ENCODE results near the gene PTCH2.

PTCH2 gene

DNA sequence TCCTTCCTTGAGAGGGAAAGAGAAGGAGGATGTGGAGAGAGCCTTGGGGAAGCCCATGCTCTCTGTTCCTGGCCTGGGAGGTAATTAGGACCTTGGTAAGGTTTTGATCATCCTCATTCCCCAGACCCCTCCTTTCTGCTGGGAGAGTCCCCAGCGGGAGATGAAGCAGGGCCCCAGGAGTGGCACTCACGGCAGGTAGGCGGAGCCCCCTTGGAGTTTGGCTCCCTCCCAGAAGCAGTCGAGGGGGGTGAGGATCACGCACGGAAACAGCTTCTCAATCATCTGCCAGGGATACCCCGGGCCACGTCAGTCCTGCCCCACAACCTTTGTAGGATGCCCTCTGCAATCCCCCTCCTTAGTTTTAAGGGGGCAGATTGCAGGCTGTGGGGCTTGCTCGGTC, 11.5 kb downstream of the PTCH2 start (continued):
- TF ChIP-seq, protein P1, sequence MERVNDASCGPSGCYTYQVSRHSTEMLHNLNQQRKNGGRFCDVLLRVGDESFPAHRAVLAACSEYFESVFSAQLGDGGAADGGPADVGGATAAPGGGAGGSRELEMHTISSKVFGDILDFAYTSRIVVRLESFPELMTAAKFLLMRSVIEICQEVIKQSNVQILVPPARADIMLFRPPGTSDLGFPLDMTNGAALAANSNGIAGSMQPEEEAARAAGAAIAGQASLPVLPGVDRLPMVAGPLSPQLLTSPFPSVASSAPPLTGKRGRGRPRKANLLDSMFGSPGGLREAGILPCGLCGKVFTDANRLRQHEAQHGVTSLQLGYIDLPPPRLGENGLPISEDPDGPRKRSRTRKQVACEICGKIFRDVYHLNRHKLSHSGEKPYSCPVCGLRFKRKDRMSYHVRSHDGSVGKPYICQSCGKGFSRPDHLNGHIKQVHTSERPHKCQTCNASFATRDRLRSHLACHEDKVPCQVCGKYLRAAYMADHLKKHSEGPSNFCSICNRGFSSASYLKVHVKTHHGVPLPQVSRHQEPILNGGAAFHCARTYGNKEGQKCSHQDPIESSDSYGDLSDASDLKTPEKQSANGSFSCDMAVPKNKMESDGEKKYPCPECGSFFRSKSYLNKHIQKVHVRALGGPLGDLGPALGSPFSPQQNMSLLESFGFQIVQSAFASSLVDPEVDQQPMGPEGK (tag by site-specific recombination; IDR thresholded peaks at IDR 0.05), result peak; percentile 40; the same call in 1 of the 2 replicates
- TF ChIP-seq, protein P2, sequence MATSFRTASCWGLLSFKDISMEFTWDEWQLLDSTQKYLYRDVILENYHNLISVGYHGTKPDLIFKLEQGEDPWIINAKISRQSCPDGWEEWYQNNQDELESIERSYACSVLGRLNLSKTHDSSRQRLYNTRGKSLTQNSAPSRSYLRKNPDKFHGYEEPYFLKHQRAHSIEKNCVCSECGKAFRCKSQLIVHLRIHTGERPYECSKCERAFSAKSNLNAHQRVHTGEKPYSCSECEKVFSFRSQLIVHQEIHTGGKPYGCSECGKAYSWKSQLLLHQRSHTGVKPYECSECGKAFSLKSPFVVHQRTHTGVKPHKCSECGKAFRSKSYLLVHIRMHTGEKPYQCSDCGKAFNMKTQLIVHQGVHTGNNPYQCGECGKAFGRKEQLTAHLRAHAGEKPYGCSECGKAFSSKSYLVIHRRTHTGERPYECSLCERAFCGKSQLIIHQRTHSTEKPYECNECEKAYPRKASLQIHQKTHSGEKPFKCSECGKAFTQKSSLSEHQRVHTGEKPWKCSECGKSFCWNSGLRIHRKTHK (tag by site-specific recombination; IDR thresholded peaks at IDR 0.05), result no peak
- TF ChIP-seq, protein P3, sequence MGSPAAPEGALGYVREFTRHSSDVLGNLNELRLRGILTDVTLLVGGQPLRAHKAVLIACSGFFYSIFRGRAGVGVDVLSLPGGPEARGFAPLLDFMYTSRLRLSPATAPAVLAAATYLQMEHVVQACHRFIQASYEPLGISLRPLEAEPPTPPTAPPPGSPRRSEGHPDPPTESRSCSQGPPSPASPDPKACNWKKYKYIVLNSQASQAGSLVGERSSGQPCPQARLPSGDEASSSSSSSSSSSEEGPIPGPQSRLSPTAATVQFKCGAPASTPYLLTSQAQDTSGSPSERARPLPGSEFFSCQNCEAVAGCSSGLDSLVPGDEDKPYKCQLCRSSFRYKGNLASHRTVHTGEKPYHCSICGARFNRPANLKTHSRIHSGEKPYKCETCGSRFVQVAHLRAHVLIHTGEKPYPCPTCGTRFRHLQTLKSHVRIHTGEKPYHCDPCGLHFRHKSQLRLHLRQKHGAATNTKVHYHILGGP (tag by site-specific recombination; IDR thresholded peaks at IDR 0.05), result no peak
- TF ChIP-seq ZBTB17 (tag by site-specific recombination; IDR thresholded peaks at IDR 0.05) (peak; percentile 44; the same call in 1 of the 2 replicates), ZNF133 (tag by site-specific recombination; IDR thresholded peaks at IDR 0.05) (no peak), KLF9 (tag by site-specific recombination; IDR thresholded peaks at IDR 0.05; ENCODE audit: low read depth) (no peak), REPIN1 (tag by site-specific recombination; IDR thresholded peaks at IDR 0.05; ENCODE audit: low read depth) (no peak), ZNF48 (tag by site-specific recombination; IDR thresholded peaks at IDR 0.05) (no peak), ZNF138 (tag by site-specific recombination; IDR thresholded peaks at IDR 0.05; ENCODE audit: borderline replicate concordance) (no peak), ZNF677 (tag by site-specific recombination; IDR thresholded peaks at IDR 0.05) (no peak), MEIS1 (CRISPR knock-in tag; IDR thresholded peaks at IDR 0.05; ENCODE audit: borderline replicate concordance) (no peak), ZEB2 (tag by site-specific recombination; IDR thresholded peaks at IDR 0.05) (no peak), ZNF404 (tag by site-specific recombination; IDR thresholded peaks at IDR 0.05) (no peak), ZNF121 (tag by site-specific recombination; IDR thresholded peaks at IDR 0.05) (0 out of 2 replicates have a peak, but pooled peaks have one; percentile 37), ZFP3 (tag by site-specific recombination; IDR thresholded peaks at IDR 0.05; ENCODE audit: low read depth) (no peak), ZNF23 (tag by site-specific recombination; IDR thresholded peaks at IDR 0.05; ENCODE audit: borderline replicate concordance) (no peak), ZNF366 (tag by site-specific recombination; conservative IDR thresholded peaks at IDR 0.05) (no peak), ZIC2 (tag by site-specific recombination; IDR thresholded peaks at IDR 0.05) (peak; percentile 95), ZNF335 (tag by site-specific recombination; conservative IDR thresholded peaks at IDR 0.05) (0 out of 2 replicates have a peak, but pooled peaks have one; percentile 9)
- TF ChIP-seq, protein P4, sequence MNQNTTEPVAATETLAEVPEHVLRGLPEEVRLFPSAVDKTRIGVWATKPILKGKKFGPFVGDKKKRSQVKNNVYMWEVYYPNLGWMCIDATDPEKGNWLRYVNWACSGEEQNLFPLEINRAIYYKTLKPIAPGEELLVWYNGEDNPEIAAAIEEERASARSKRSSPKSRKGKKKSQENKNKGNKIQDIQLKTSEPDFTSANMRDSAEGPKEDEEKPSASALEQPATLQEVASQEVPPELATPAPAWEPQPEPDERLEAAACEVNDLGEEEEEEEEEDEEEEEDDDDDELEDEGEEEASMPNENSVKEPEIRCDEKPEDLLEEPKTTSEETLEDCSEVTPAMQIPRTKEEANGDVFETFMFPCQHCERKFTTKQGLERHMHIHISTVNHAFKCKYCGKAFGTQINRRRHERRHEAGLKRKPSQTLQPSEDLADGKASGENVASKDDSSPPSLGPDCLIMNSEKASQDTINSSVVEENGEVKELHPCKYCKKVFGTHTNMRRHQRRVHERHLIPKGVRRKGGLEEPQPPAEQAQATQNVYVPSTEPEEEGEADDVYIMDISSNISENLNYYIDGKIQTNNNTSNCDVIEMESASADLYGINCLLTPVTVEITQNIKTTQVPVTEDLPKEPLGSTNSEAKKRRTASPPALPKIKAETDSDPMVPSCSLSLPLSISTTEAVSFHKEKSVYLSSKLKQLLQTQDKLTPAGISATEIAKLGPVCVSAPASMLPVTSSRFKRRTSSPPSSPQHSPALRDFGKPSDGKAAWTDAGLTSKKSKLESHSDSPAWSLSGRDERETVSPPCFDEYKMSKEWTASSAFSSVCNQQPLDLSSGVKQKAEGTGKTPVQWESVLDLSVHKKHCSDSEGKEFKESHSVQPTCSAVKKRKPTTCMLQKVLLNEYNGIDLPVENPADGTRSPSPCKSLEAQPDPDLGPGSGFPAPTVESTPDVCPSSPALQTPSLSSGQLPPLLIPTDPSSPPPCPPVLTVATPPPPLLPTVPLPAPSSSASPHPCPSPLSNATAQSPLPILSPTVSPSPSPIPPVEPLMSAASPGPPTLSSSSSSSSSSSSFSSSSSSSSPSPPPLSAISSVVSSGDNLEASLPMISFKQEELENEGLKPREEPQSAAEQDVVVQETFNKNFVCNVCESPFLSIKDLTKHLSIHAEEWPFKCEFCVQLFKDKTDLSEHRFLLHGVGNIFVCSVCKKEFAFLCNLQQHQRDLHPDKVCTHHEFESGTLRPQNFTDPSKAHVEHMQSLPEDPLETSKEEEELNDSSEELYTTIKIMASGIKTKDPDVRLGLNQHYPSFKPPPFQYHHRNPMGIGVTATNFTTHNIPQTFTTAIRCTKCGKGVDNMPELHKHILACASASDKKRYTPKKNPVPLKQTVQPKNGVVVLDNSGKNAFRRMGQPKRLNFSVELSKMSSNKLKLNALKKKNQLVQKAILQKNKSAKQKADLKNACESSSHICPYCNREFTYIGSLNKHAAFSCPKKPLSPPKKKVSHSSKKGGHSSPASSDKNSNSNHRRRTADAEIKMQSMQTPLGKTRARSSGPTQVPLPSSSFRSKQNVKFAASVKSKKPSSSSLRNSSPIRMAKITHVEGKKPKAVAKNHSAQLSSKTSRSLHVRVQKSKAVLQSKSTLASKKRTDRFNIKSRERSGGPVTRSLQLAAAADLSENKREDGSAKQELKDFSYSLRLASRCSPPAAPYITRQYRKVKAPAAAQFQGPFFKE (tag by site-specific recombination; IDR thresholded peaks at IDR 0.05; ENCODE audit: borderline replicate concordance), result no peak
- TF ChIP-seq, protein P5, sequence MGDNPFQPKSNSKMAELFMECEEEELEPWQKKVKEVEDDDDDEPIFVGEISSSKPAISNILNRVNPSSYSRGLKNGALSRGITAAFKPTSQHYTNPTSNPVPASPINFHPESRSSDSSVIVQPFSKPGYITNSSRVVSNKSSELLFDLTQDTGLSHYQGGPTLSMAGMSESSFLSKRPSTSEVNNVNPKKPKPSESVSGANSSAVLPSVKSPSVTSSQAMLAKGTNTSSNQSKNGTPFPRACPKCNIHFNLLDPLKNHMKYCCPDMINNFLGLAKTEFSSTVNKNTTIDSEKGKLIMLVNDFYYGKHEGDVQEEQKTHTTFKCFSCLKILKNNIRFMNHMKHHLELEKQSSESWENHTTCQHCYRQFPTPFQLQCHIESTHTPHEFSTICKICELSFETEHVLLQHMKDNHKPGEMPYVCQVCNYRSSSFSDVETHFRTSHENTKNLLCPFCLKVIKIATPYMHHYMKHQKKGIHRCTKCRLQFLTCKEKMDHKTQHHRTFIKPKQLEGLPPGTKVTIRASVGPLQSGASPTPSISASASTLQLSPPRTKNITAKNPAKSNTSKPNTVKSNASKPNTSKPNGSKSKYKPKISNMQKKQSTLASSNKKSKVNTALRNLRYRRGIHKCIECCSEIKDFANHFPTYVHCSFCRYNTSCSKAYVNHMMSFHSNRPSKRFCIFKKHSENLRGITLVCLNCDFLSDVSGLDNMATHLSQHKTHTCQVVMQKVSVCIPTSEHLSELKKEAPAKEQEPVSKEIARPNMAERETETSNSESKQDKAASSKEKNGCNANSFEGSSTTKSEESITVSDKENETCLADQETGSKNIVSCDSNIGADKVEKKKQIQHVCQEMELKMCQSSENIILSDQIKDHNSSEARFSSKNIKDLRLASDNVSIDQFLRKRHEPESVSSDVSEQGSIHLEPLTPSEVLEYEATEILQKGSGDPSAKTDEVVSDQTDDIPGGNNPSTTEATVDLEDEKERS (tag by site-specific recombination; IDR thresholded peaks at IDR 0.05), result no peak
- TF ChIP-seq, protein P6, sequence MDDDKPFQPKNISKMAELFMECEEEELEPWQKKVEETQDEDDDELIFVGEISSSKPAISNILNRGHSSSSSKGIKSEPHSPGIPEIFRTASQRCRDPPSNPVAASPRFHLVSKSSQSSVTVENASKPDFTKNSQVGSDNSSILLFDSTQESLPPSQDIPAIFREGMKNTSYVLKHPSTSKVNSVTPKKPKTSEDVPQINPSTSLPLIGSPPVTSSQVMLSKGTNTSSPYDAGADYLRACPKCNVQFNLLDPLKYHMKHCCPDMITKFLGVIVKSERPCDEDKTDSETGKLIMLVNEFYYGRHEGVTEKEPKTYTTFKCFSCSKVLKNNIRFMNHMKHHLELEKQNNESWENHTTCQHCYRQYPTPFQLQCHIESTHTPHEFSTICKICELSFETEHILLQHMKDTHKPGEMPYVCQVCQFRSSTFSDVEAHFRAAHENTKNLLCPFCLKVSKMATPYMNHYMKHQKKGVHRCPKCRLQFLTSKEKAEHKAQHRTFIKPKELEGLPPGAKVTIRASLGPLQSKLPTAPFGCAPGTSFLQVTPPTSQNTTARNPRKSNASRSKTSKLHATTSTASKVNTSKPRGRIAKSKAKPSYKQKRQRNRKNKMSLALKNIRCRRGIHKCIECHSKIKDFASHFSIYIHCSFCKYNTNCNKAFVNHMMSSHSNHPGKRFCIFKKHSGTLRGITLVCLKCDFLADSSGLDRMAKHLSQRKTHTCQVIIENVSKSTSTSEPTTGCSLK (tag by site-specific recombination; IDR thresholded peaks at IDR 0.05), result no peak

All from HEK293 (cell line).